Activated naive CD8-positive, alpha-beta T cell treated with anti-CD3 and anti-CD28 coated beads for 36 hours (primary cell): ENCODE results near the gene CCM2. TPM values are rescaled to one million over a fixed set of nuclear protein-coding genes. Genes with fewer than 3 reads are reported as not detected.

Experiments
- DNase-seq: peaks from one replicate; pipeline ENCODE4 v3.0.0; 2021
- H3K27ac Mint-ChIP-seq: one replicate; pipeline ENCODE4 v1.8.0; 2022; ENCODE audit warnings: mild to moderate bottlenecking, moderate library complexity, mixed read lengths
- H3K27me3 Mint-ChIP-seq: one replicate; pipeline ENCODE4 v1.8.0; 2022; ENCODE audit warnings: mild to moderate bottlenecking, mixed read lengths
- H3K36me3 Mint-ChIP-seq: one replicate; pipeline ENCODE4 v1.8.0; 2021; ENCODE audit warnings: mild to moderate bottlenecking, mixed read lengths
- H3K4me1 Mint-ChIP-seq: one replicate; pipeline ENCODE4 v1.8.0; 2021; ENCODE audit warnings: mixed read lengths
- H3K4me3 Mint-ChIP-seq: one replicate; pipeline ENCODE4 v1.8.0; 2022; ENCODE audit warnings: mild to moderate bottlenecking, moderate library complexity, mixed read lengths
- H3K9me3 Mint-ChIP-seq: one replicate; pipeline ENCODE4 v1.8.0; 2022; ENCODE audit warnings: mixed read lengths
- total RNA-seq, 2 experiments: library from RNA; stranded (reverse); gene quantifications; one replicate each; pipeline ENCODE4 v1.2.3, GENCODE V29; 2021

The CCM2 gene
- total RNA-seq, 2 experiments from 2014 or later, result 50.8 to 51.6 TPM

- DNase-seq, result no peak
- no peaks in the 10 kb centered on the region for H3K27me3 Mint-ChIP-seq
- no peak overlapping the region for H3K4me3 Mint-ChIP-seq
- peaks cover 11% of the 10 kb centered on the region for H3K4me1 Mint-ChIP-seq
- H3K27ac Mint-ChIP-seq, result peak overlapping the region; percentile 42
- peaks cover 38% of the 10 kb centered on the region for H3K36me3 Mint-ChIP-seq
- no peaks in the 10 kb centered on the region for H3K9me3 Mint-ChIP-seq
Observed at GRCh38 chr7:44965441-44965903, 34.5 kb upstream of the CCM2 start.

GRCh38 chr7:44965937-44966730, 33.9 kb upstream of the CCM2 start:
- peaks cover 39% of the 10 kb centered on the region for H3K36me3 Mint-ChIP-seq

GRCh38 chr7:44966731-44967538, 33.1 kb upstream of the CCM2 start:
- Mint-ChIP-seq H3K27me3 (no peaks in the 10 kb centered on the region), H3K36me3 (peaks cover 43% of the 10 kb centered on the region), H3K4me3 (no peak overlapping the region), H3K4me1 (peaks cover 13% of the 10 kb centered on the region), H3K27ac (no peak overlapping the region), H3K9me3 (no peaks in the 10 kb centered on the region)
- DNase-seq, result no peak

More at GRCh38 chr7:44965937-44966730, 33.9 kb upstream of the CCM2 start:
- Mint-ChIP-seq H3K4me3 (no peak overlapping the region), H3K27ac (peak overlapping the region; percentile 29), H3K9me3 (no peaks in the 10 kb centered on the region), H3K4me1 (peaks cover 10% of the 10 kb centered on the region), H3K27me3 (no peaks in the 10 kb centered on the region)
- DNase-seq, result no peak

- Mint-ChIP-seq H3K4me1 (peaks cover 17% of the 10 kb centered on the region), H3K9me3 (no peaks in the 10 kb centered on the region), H3K27ac (peak overlapping the region; percentile 21), H3K36me3 (peaks cover 48% of the 10 kb centered on the region), H3K4me3 (no peak overlapping the region), H3K27me3 (no peaks in the 10 kb centered on the region)
- DNase-seq, result no peak
Observed at GRCh38 chr7:44967571-44968446, 32.2 kb upstream of the CCM2 start.

GRCh38 chr7:44969049-44969700, 30.8 kb upstream of the CCM2 start:
- Mint-ChIP-seq H3K36me3 (peaks cover 45% of the 10 kb centered on the region), H3K4me1 (peaks cover 21% of the 10 kb centered on the region), H3K4me3 (no peak overlapping the region), H3K27me3 (no peaks in the 10 kb centered on the region), H3K27ac (no peak overlapping the region), H3K9me3 (no peaks in the 10 kb centered on the region)
- no peak for DNase-seq

- DNase-seq, result no peak
- no peak overlapping the region for H3K4me3 Mint-ChIP-seq
- H3K4me1 Mint-ChIP-seq, result peaks cover 27% of the 10 kb centered on the region
- H3K9me3 Mint-ChIP-seq, result no peaks in the 10 kb centered on the region
- H3K36me3 Mint-ChIP-seq, result peaks cover 49% of the 10 kb centered on the region
- H3K27me3 Mint-ChIP-seq, result no peaks in the 10 kb centered on the region
- no peak overlapping the region for H3K27ac Mint-ChIP-seq
Observed at GRCh38 chr7:44969701-44970522, 30.1 kb upstream of the CCM2 start.

- Mint-ChIP-seq H3K4me1 (peaks cover 27% of the 10 kb centered on the region), H3K27ac (no peak overlapping the region), H3K9me3 (no peaks in the 10 kb centered on the region), H3K27me3 (no peaks in the 10 kb centered on the region), H3K4me3 (no peak overlapping the region), H3K36me3 (peaks cover 51% of the 10 kb centered on the region)
- no peak for DNase-seq
Observed at GRCh38 chr7:44970523-44971051, 29.4 kb upstream of the CCM2 start.

- peak overlapping the region; percentile 66 for H3K27ac Mint-ChIP-seq
- no peaks in the 10 kb centered on the region for H3K9me3 Mint-ChIP-seq
- H3K27me3 Mint-ChIP-seq, result no peaks in the 10 kb centered on the region
- no peak overlapping the region for H3K4me3 Mint-ChIP-seq
- no peak for DNase-seq
- H3K36me3 Mint-ChIP-seq, result peaks cover 52% of the 10 kb centered on the region
- H3K4me1 Mint-ChIP-seq, result peaks cover 28% of the 10 kb centered on the region
Observed at GRCh38 chr7:44971188-44971901, 28.7 kb upstream of the CCM2 start.

GRCh38 chr7:44971902-44972441, 28.0 kb upstream of the CCM2 start:
- no peak for DNase-seq
- Mint-ChIP-seq H3K9me3 (no peaks in the 10 kb centered on the region), H3K4me1 (peaks cover 29% of the 10 kb centered on the region), H3K27me3 (no peaks in the 10 kb centered on the region), H3K4me3 (no peak overlapping the region), H3K36me3 (peaks cover 56% of the 10 kb centered on the region), H3K27ac (peak overlapping the region; percentile 66)

GRCh38 chr7:44972562-44972961, 27.4 kb upstream of the CCM2 start:
- Mint-ChIP-seq H3K27ac (peak overlapping the region; percentile 56), H3K36me3 (peaks cover 57% of the 10 kb centered on the region), H3K4me1 (peaks cover 26% of the 10 kb centered on the region), H3K27me3 (no peaks in the 10 kb centered on the region), H3K9me3 (no peaks in the 10 kb centered on the region), H3K4me3 (no peak overlapping the region)
- no peak for DNase-seq

GRCh38 chr7:44973610-44974401, 26.2 kb upstream of the CCM2 start:
- H3K4me1 Mint-ChIP-seq, result peaks cover 24% of the 10 kb centered on the region
- H3K36me3 Mint-ChIP-seq, result peaks cover 60% of the 10 kb centered on the region
- H3K9me3 Mint-ChIP-seq, result no peaks in the 10 kb centered on the region
- peak; percentile 54 for DNase-seq
- peak overlapping the region; percentile 86 for H3K27ac Mint-ChIP-seq
- no peaks in the 10 kb centered on the region for H3K27me3 Mint-ChIP-seq
- H3K4me3 Mint-ChIP-seq, result no peak overlapping the region

GRCh38 chr7:44974549-44974948, 25.5 kb upstream of the CCM2 start:
- Mint-ChIP-seq H3K36me3 (peaks cover 61% of the 10 kb centered on the region), H3K27ac (peak overlapping the region; percentile 86), H3K9me3 (no peaks in the 10 kb centered on the region), H3K4me1 (peaks cover 29% of the 10 kb centered on the region), H3K4me3 (peak overlapping the region; percentile 59), H3K27me3 (no peaks in the 10 kb centered on the region)
- no peak for DNase-seq
